GM23338 (cell line): ENCODE measurements around the gene YBX1. TPM values are rescaled to one million over a fixed set of nuclear protein-coding genes. Genes with fewer than 3 reads are reported as not detected.
A peak's percentile ranks its signal among the peaks of the same experiment; 100 is the strongest.

Experiments used
- ATAC-seq: fragments of 200-7000 bp; cut with Tn5 transposase; 3 replicates; pipeline ENCODE4 v1.9.1; 2020
- DNase-seq: peaks from one replicate; pipeline ENCODE4 v3.0.0-alpha.2; 2015; ENCODE audit warnings: low spot score
- H2AFZ ChIP-seq: fragments of 200-600 bp; sonication (generic); 2 replicates; pipeline ENCODE4 v1.8.0; 2016; ENCODE audit warnings: antibody characterized with exemption, mild to moderate bottlenecking, moderate library complexity
- H3F3A ChIP-seq: fragments of 200-600 bp; sonication (generic); replicated peaks from 2 replicates; pipeline ENCODE4 v1.8.0; 2017; ENCODE audit warnings: antibody characterized with exemption, mixed run types, low read depth
- H3K27ac ChIP-seq: fragments of 200-600 bp; sonication (generic); 2 replicates; pipeline ENCODE4 v1.6.1; 2016; ENCODE audit warnings: low read depth
- H3K27me3 ChIP-seq: fragments of 200-600 bp; sonication (generic); 2 replicates; pipeline ENCODE4 v1.8.0; 2016; ENCODE audit warnings: mild to moderate bottlenecking, mixed run types, moderate library complexity; ENCODE audit not compliant: insufficient read depth
- H3K36me3 ChIP-seq: fragments of 200-600 bp; sonication (generic); 2 replicates; pipeline ENCODE4 v1.8.0; 2016; ENCODE audit warnings: mild to moderate bottlenecking; ENCODE audit not compliant: insufficient read depth
- H3K4me1 ChIP-seq: fragments of 200-600 bp; sonication (generic); 2 replicates; pipeline ENCODE4 v1.8.0; 2016; ENCODE audit warnings: mild to moderate bottlenecking, moderate library complexity; ENCODE audit not compliant: insufficient read depth
- H3K4me2 ChIP-seq: fragments of 200-600 bp; sonication (generic); 2 replicates; pipeline ENCODE4 v1.7.1; 2017; ENCODE audit warnings: mixed run types
- H3K4me3 ChIP-seq: fragments of 200-600 bp; sonication (generic); 2 replicates; pipeline ENCODE4 v1.6.1; 2016; ENCODE audit warnings: mixed run types
- H3K79me2 ChIP-seq: fragments of 200-600 bp; sonication (generic); replicated peaks from 2 replicates; pipeline ENCODE4 v1.8.0; 2017; ENCODE audit warnings: mild to moderate bottlenecking; ENCODE audit not compliant: insufficient read depth
- H3K9me2 ChIP-seq: fragments of 200-600 bp; sonication (generic); 2 replicates; pipeline ENCODE4 v1.8.0; 2017; ENCODE audit not compliant: insufficient read depth
- H4K20me1 ChIP-seq: fragments of 200-600 bp; sonication (generic); replicated peaks from 2 replicates; pipeline ENCODE4 v1.8.0; 2017; ENCODE audit warnings: mild to moderate bottlenecking; ENCODE audit not compliant: insufficient read depth
- H3K27ac Mint-ChIP-seq: 2 replicates; pipeline ENCODE4 v1.8.0; 2020; ENCODE audit warnings: inconsistent platforms, mild to moderate bottlenecking, moderate library complexity, mixed read lengths
- H3K27me3 Mint-ChIP-seq: 3 replicates; pipeline ENCODE4 v1.8.0; 2022; ENCODE audit warnings: low read depth, mild to moderate bottlenecking, moderate library complexity, mixed read lengths, inconsistent platforms; ENCODE audit not compliant: insufficient read depth, poor library complexity
- H3K36me3 Mint-ChIP-seq: 3 replicates; pipeline ENCODE4 v1.8.0; 2021; ENCODE audit warnings: low read depth, mild to moderate bottlenecking, inconsistent platforms, moderate library complexity, mixed read lengths
- H3K4me1 Mint-ChIP-seq: 3 replicates; pipeline ENCODE4 v1.8.0; 2020; ENCODE audit warnings: mild to moderate bottlenecking, inconsistent platforms, mixed read lengths
- H3K4me3 Mint-ChIP-seq: 3 replicates; pipeline ENCODE4 v1.8.0; 2021; ENCODE audit warnings: moderate library complexity, mild to moderate bottlenecking, inconsistent platforms, mixed read lengths
- H3K9me3 Mint-ChIP-seq: 3 replicates; pipeline ENCODE4 v1.8.0; 2020; ENCODE audit warnings: moderate library complexity, mild to moderate bottlenecking, inconsistent platforms, mixed read lengths
- CREB1 ChIP-seq: fragments of 250-450 bp; sonication (Bioruptor Pico); IDR thresholded peaks from 2 replicates; pipeline ENCODE4 v1.5.0; 2020; ENCODE audit warnings: low read depth, mild to moderate bottlenecking, moderate library complexity
- CTCF ChIP-seq, 2 experiments: fragments of 200-600 bp in 1 of 2; sonication (generic) in 1 of 2; conservative IDR thresholded peaks; 2 replicates each; pipeline versions ENCODE4 v1.5.1 to v1.6.1; 2016 to 2017; ENCODE audit warnings: antibody characterized with exemption in 2 of 2, low read depth in 2 of 2, mild to moderate bottlenecking in 2 of 2, moderate library complexity in 1 of 2
- ETS1 ChIP-seq: IDR thresholded peaks from 2 replicates; pipeline ENCODE4 v1.6.1; 2016; ENCODE audit warnings: antibody characterized with exemption
- EZH2 ChIP-seq: fragments of 200-600 bp; sonication (generic); IDR thresholded peaks from one replicate; pipeline ENCODE4 v1.8.0; 2017; ENCODE audit warnings: antibody characterized with exemption, mild to moderate bottlenecking, low read depth; ENCODE audit not compliant: unreplicated experiment
- EZH2phosphoT487 ChIP-seq: fragments of 200-600 bp; sonication (generic); IDR thresholded peaks from one replicate; pipeline ENCODE4 v1.8.1; 2018; ENCODE audit warnings: antibody characterized with exemption; ENCODE audit not compliant: unreplicated experiment
- JUNB ChIP-seq: IDR thresholded peaks from one replicate; pipeline ENCODE4 v1.6.1; 2016; ENCODE audit warnings: antibody characterized with exemption; ENCODE audit not compliant: unreplicated experiment
- NANOG ChIP-seq: IDR thresholded peaks from 2 replicates; pipeline ENCODE4 v1.6.1; 2016; ENCODE audit warnings: antibody characterized with exemption, borderline replicate concordance
- POLR2AphosphoS5 ChIP-seq: IDR thresholded peaks from 2 replicates; pipeline ENCODE4 v1.6.1; 2016; ENCODE audit warnings: antibody characterized with exemption, low read depth
- REST ChIP-seq: IDR thresholded peaks from one replicate; pipeline ENCODE4 v1.6.1; 2018; ENCODE audit warnings: antibody characterized with exemption; ENCODE audit not compliant: unreplicated experiment
- STAT1 ChIP-seq: IDR thresholded peaks from one replicate; pipeline ENCODE4 v1.6.1; 2016; ENCODE audit warnings: antibody characterized with exemption; ENCODE audit not compliant: unreplicated experiment
- ZNF114 ChIP-seq: fragments of 250-450 bp; sonication (Bioruptor Pico); IDR thresholded peaks from 2 replicates; pipeline ENCODE4 v1.5.0; 2020; ENCODE audit warnings: mild to moderate bottlenecking, moderate library complexity
- ZNF331 ChIP-seq: fragments of 250-450 bp; sonication (Bioruptor Pico); IDR thresholded peaks from 2 replicates; pipeline ENCODE4 v1.5.0; 2020; ENCODE audit warnings: low read depth, mild to moderate bottlenecking, moderate library complexity
- ZNF462 ChIP-seq: fragments of 250-450 bp; sonication (Bioruptor Pico); IDR thresholded peaks from 2 replicates; pipeline ENCODE4 v1.5.0; 2020; ENCODE audit warnings: mild to moderate bottlenecking, moderate library complexity
- polyA plus RNA-seq: library from polyadenylated mRNA; unstranded; fragments of >200 nt; fragmentation: Nextera tagmentation; extraction: Ambion mirVana; gene quantifications from 2 replicates; pipeline ENCODE4 v1.2.1, GENCODE V29; 2016
- total RNA-seq: library from RNA; depleted of rRNA; stranded (reverse); fragments of >200 nt; shearing (Covaris generic); gene quantifications from 2 replicates; pipeline ENCODE4 v1.2.3, GENCODE V29; 2014

The YBX1 gene
- total and polyA plus RNA-seq, 2 experiments from 2014 or later, result 1,282 to 1,441 TPM

DNA sequence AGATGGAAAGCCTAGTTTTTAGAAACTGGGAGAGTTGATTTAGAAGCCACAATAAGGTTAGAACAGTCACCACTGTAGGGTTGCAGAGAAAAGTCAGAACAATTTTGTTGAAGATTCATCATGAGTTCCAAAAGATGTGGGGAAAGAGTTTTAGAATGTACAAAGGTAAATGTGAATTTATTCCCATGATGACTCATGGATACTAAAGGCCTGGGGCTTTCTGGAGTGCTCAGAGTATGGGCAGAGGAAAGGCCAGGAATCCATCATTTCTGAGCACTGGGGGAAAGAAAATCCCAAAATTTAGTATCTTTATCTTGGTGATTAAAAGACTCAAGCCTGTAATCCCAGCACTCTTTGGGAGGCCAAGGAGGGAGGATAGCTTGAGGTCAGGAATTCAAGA lies 17.8 kb downstream of the YBX1 start:
- TF ChIP-seq ZNF331 (CRISPR knock-in tag) (no peak), CREB1 (CRISPR knock-in tag) (no peak), EZH2phosphoT487 (no peak), EZH2 (no peak), CTCF (conservative IDR thresholded peaks at IDR 0.05; ENCODE audit: low read depth in 2 of 2) (no peak), STAT1 (no peak), ZNF462 (CRISPR knock-in tag) (no peak), REST (no peak), ZNF114 (no peak), NANOG (no peak), POLR2AphosphoS5 (no peak), ETS1 (no peak), JUNB (no peak)
- H3K4me1 Mint-ChIP-seq, result no peaks in the 10 kb centered on the region
- H3K27me3 Mint-ChIP-seq, result peaks cover 6% of the 10 kb centered on the region
- no peak overlapping the region for H2AFZ ChIP-seq
- H3K4me2 ChIP-seq, result no peak overlapping the region
- peaks cover 87% of the 10 kb centered on the region for H3K36me3 ChIP-seq
- no peak overlapping the region for H3K27ac Mint-ChIP-seq
- H3K27ac ChIP-seq, result peak overlapping the region; percentile 67; the same call in 1 of the 2 replicates
- no peak for ATAC-seq
- H3K9me2 ChIP-seq, result no peaks in the 10 kb centered on the region
- peaks cover 23% of the 10 kb centered on the region for H3F3A ChIP-seq
- H4K20me1 ChIP-seq, result peaks cover 68% of the 10 kb centered on the region
- DNase-seq, result no peak
- no peaks in the 10 kb centered on the region for H3K4me1 ChIP-seq
- peaks cover 100% of the 10 kb centered on the region for H3K36me3 Mint-ChIP-seq
- H3K4me3 Mint-ChIP-seq, result no peak overlapping the region
- H3K4me3 ChIP-seq, result no peak overlapping the region
- no peaks in the 10 kb centered on the region for H3K27me3 ChIP-seq
- no peaks in the 10 kb centered on the region for H3K9me3 Mint-ChIP-seq
- H3K79me2 ChIP-seq, result peaks cover 100% of the 10 kb centered on the region
